ENCODE measurements around the gene CARD11.
A peak's percentile ranks its signal among the peaks of the same experiment; 100 is the strongest.

Gene CARD11

DNA sequence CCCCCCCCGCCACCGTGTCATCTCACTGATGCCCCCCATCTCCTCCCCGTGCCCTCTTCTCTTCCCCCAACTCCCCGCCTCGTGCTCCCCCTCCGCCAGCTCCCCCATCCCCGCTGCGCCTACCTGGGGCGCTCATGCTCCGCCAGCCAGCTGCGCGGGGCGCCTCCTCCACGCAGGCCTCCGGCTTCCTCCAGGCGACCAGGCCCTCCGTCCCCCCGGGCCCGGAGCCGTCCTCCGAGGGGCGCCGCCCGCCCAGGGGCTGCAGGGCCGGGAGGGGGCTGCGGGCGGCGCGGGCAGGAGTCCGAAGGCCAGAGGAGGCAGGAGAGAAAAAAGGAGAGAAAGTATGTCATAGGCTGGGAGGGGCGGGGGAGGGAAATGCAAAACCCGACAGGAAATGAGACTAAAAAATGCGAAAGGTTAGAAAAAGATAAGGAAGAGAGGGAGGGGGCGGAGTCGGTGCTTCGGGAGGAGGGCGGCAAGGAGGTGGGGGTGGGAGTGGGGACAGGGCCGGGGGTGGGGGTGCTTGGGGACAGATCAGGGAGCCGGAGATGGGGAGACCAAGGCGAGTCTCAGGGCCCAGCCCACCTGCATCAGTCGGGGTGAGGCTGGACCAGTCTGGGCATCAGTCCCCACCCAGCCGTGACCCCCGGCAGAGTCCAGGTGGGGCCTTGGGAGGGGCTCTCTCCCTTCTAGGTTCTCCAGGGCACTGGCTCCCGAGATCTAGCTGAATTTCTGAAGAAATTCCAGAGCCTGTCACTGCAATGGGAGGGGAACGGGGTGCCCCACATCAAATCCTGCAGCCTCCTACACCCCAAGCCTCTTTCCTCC is at the start of gene CARD11:
CARD11 (minus strand) TSS at position 324 of the 828 bp plus-strand sequence. CDS start 85,361 bp downstream, outside the sequence.
- DNase-seq = no peak

DNA sequence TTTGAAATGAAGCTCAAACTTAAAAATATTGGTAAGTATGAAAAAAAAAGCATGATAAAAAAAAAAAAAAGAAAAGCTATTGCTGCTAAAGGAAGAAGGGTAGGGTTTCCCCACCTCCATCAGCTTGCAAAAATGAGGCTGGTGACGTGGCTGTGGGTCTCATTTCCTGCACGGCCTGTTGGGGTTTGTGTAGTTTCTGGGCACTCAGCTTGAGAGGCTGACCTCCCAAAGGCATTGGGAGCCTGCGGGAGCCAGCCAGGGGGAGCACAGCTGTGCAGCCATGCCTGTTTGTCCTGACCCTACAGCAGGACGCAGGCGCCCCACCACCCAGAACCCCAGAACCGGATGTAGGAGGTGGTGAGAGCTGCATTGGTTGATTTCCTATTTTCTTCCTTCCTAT is 48.8 kb upstream of the CARD11 start:
- no peak for DNase-seq

DNA sequence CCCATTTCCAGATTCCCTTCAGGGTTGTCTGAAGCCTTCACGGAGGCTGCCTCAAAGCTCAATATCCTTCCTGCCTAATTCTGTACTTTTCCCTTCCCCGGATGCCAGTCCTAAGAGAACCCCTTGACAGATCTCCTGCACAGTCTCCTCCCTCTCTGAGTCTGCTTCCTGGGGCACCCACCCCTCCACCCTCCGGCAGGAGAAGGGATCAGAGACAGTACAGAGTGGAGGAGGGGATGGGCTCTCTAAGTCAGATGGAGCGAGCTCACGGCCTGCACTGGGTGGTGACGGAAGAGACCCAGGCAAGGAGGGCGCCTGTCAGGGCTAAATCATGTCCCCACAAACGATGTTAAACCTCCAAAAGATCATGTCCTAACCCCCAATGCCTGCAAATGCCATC is 48.0 kb upstream of the CARD11 start:
- DNase-seq = no peak

DNA sequence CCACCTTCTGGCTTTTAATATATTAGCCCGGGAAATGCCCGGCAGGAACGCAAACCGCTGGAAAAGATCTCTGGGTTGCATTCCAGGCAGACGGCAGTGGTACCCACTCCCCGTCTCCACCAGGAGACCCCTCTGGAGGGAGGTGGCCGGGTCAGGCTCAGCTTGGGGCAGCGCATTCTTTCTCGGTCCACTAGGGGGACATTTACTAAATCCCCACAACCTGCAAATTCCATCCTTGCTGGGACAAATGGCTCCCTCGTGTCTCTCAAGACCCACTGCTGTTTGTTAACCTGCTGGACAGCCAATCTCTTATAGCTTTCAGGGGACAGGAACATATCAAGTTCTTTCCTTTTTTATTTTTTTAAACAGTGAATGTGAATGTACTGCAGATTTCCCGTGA is 45.8 kb upstream of the CARD11 start:
- peak; percentile 6 for DNase-seq

DNA sequence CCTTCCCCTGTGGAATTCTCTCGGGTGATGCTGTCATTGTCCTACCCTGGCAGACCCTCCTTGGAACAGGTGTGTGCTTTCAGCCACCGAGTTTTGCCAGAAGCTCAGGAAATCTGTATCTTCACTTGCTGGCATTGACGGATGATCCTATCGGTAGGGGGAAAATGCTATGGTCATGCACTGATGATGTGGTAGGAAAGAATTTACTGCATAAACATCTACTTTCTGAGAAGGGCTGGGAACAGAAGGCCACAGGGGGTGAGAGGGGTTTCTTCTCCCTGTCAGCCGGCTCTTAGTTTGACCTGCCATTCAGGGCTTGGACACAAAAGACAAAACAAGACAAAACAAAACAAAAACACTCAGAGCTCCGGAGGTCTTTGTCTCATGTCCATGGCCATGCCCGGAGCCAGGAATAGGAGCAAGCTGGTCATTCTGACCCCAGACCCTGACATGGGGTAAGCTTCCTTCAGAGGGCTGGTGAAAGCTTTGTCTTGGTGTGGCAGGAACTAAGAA is 43.6 kb upstream of the CARD11 start:
- no peak for DNase-seq

DNA sequence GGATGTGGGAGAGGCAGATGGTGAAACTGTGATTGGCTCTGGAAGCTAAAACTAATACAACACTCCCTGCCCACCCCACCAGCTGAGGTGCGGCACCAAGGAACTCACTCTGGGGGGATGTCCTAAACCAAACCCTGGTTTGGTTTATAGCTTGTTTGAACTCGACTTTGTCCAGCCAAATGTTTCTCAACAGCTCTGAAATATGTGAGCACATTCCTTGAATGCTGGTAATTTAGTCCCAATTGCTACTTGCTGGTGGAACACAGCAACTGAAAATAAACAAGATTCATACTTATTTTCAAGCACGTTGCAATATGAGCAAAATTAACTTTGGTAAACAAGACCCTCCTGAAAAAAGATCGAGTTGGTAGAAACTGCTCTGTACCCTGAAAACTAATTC is 39.7 kb upstream of the CARD11 start:
- DNase-seq = no peak

DNA sequence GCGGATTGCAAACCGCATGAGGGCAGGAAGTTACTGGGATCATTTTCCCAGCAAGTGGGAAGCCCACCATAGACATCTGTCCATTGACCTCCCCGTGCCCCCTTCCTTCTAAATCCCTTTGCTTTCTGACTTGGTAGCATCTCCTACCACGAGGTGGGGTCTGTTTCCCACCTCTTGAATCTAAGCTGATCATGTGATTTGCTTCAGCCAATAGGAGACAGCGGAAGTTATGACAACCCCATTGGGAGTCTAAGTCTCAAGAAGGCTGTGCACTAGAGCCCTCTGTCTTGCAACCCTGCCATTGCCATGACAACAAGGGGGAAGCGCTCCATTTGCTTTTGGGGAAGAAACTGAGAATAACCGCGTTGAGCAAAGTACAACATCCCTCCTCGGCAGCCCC is 39.2 kb upstream of the CARD11 start:
- no peak for DNase-seq

DNA sequence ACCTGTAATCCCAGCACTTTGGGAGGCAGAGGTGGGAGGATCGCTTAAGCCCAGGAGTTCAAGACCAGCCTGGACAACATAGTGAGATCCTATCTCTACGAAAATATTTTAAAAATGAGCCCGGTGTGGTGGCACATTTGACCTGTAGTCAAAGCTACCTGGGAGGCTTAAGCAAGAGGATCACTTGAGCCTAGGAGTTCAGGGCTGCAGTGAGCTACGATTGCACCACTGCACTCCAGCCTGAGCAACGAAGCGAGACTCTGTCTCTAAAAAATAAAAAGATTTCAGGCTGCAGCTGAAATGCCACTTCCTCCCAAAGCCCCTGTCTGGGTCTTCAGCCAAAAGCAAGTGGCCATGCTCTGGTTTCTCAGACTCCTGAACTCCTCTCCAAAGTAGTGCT is 38.7 kb upstream of the CARD11 start:
- no peak for DNase-seq

DNA sequence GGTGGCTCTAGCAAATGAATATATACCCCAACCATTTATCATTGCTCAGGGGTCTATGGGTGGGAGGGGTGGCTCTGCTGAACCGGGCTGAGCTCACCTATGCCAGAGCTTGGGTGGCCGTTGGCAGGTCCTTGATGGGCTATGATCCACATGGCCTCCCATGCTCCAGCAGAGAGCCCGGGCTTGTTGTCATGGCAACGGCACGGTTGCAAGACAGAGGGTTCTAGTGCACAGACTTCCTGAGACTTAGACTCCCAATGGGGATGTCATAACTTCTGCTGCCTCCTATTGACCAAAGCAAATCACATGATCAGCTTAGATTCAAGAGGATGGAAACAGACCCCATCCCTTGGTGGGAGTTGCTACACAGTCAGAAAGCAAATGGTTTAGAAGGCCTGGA is 36.4 kb upstream of the CARD11 start:
- no peak for DNase-seq

DNA sequence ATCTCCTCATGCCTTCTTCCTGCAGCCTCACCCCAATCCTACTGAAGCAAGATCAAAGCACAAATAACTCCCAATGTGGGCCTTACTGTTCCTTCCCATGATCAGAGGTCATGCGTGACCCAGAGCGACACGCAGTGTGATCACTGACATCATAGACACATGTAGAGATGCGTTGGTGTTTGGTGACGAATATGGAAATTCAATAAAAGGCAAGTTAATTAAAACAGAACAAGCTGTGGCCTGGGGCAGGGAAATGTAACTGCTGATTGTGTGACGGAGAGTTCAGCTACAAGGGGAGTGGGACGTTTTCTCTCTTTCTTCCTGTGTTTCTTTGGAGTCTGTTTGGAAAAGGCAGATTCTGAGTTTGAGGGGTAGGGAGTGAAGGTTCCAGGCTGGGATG is 34.8 kb upstream of the CARD11 start:
- DNase-seq = no peak

DNA sequence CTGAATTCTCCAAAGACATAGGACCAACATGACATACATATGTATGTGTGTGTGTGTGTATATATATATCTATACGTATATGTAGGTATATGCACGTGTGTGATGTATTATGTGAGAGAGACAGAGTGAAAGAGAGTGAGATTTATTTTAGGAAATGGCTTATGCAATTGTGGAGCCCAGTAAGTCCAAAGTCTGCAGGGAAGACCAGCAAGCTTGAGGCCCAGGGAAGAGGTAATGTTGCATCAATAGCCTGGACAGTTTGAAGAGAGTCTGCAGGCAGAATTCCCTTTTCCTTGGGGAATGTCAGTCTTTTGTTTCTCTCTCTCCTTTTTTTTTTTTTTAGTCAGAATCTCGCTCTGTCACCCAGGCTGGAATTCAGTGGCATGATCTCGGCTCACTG is 33.0 kb upstream of the CARD11 start:
- DNase-seq = no peak

DNA sequence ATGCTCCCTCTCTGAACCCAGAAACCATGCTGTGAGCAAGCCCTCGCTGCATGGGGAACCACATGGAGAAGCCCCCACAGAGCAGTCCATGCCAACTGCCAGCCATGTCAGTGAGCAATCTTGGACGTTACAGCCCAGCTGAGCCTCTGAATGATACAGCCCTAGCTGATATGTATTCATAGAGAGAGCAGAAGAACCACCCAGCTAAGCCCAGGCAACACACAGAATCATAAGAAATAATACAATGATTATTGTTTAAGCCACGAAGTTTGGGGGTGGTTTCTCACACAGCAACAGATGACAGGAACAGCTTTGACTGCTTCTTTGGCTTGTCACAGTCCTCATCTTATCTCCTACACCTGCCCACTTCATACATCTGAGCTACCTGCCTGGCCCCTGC is 32.5 kb upstream of the CARD11 start:
- no peak for DNase-seq

DNA sequence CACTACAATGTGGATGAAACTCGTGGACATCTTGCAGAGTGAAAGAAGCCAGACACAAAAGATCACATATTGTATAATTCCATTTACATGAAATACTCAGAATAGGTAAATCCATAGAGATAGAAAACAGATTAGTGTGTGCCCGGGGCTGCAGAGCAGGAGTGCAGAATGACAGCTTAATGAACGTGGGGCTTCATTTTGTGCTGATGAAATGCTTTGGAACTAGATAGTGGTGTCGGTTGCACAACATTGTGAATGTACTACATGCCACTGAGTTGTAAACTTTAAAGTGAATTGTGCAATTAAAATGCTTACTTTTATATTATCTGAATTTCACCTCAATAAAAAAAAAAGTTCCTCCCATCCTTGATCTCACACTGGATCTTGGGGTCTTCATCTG is 31.8 kb upstream of the CARD11 start:
- no peak for DNase-seq

DNA sequence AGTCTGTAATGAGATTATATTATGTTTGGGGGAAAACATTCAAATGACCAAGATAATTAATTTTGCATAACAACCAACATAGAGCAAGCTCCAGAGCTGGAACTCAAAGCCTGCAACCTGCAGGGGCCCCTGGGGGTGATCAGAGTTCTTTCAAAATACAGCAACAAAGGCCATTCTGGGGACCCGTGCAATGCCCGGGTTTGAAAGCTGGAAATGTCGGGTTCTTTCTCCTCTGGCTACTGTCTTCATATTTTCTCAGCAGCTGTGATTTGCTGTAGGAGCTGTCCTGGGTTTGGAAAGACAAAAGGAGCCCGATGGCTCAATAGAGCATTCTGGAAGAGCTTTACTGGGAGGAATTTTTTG is 30.8 kb upstream of the CARD11 start:
- DNase-seq = no peak

DNA sequence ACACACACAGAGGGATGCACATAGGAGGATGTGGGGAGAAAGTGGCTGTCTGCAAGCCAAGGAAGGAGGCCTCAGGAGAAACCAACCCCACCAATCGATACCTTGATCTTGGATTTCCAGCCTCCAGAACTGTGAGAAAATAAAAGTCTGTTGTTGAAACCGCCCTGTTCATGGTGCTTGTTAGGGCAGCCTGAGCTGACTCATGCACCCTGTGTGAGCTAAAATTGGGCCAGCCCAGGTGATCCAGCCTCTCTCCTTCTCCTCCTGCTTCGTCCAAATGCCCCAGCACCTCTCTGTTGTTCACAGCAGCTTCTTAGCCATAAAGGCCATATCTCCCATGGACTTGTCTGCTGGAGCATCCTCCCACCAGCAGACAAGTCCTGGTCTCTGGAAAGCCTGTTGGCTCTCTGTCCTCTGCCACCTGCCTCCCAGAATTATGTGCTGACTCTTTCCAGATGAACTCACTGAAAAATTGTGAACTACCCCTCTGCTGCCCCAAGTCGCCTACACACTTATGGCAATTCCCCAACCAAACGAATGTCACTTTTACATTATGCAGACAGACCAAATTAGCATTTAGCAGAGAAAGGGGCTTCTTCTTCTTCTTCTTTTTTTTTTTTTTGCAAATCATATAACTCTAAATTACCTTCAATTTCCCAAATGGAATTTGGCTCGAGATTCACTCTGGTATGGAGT is 30.2 kb upstream of the CARD11 start:
- DNase-seq = no peak

DNA sequence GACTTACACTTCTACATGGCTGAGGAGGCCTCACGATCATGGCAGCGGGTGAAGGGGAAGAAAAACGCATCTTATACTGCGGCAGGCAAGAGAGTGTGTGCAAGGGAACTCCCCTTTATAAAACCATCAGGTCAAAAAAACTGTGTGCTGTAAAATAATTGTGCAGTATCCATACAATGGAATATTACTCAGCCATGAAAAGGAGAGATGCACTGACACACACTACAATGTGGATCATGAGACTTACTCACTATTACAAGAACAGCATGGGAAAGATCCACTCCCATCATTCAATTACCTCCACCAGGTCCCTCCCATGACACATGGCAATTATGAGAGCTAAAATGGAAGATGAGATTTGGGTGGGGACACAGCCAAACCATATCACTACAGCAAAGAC is 27.2 kb upstream of the CARD11 start:
- no peak for DNase-seq

DNA sequence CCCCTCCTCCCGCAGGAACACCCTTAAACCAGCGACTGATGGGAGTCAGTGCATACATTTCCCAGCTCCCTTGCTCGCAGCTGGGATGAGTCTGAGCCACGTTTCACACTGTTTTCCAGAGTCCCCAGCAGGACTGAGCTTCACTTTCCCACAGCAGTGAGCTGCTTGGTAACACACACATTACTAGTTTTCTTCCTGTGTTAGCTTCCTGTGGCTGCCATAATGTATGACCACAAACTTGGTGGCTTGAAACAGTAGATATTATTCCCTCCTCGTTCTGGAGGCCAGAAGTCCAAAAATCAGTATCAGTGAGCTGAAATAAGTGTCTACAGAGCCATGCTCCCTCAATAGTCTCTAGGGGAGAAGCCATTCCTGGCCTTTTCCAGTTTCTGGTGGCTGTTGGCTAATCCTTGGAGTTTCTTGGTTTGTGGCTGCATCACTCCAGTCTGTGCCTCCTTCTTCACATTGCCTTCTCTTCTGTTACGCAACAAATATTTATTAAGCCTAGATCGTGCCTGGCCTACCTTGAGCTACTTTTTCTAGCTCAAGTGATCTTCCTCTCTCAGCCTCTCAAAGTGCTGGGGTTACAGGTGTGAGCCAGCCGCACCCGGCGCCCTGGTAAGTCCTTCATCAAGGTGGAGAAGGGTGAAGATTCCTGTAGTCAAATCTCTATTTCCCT is 26.2 kb upstream of the CARD11 start:
- DNase-seq = no peak

DNA sequence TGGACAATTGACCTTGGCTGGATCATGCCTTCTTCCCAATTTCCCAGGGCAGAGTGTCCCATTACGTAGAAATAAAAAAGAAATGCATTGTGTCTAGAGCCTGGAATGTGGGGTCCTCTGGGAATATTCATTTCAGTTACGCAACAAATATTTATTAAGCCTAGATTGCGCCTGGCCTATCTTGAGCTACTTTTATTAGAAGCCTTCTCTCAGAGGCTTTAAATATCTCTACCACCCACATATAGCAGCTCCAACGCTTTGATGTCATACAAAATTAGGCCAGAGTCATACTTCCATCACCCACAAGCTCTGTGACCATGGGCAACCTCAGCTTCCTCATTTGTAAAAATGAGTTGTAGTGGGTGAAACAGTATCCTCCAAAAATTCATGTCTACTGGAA is 24.9 kb upstream of the CARD11 start:
- no peak for DNase-seq

DNA sequence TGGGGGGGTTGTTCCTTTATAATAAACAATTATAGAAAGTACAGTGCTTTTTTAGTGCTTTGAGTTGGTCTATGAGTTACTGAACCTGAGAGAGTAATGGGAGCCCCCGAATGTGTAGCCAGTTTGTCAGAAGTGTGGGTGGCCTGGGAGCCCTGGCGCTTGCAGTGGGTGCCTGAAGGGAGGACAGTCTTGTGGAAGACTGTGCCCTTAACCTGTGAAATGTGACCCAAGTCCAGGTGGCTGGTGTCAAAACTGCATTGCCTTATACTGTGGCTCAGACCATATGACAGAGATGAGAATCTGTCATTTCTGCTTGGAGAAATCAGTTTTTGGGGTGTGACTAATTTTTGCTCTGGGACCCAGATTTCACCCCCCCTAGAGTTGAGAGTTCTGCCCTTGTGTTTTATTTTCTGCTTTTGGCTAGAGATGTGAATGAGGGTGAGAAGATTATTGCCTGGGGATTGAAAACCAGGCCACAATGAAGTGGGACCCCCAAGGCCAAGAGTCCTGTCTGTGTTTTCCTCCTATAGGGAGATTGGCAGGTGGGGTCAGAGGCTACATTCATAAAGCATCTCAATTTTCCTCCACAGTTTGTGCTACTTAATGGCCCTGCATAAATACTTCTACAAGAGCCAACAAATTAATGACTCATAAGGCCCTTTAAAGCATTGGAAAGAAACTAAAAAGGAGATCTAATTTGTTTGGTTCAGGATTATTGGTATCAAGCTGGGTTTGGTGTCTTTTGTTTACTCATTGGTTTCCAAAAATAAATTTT is 24.1 kb upstream of the CARD11 start:
- DNase-seq = no peak

DNA sequence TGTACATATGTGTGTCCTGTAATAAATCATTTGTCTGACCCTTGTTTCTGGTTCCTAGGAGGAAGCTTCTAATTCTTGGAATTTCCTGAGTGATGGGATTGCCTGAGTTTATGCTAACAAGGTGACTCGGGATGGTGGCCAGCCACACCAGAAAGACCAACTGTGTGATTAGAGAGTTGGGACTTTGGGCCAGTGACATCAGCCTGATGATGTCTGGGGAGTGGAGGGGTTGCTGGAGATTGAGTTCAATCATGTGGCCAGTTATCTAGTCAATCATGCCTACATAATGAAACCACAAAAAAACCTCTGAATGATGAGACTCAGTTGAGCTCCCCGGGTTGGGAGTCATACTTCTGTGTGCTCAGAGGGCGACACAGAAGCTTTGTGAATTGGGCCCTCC is 23.5 kb upstream of the CARD11 start:
- DNase-seq = no peak

DNA sequence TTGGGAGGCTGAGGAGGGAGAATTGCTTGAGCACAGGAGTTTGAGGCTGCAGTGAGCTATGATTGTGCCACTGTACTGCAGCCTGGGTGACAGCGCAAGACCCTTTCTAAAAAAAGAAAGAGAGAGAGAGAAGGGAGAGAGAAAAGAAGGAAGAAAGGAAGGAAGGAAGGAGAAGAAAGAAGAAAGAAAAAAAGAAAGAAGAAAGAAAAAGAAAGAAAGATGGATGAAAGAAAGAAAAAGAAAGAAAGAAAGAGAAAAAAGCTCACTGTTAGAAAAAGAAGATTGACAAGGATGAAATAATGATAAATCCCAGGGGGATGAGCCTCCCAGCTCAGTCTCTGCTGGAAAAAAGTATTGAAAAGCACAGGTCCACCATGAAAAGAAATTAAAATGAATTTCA is 22.8 kb upstream of the CARD11 start:
- no peak for DNase-seq

DNA sequence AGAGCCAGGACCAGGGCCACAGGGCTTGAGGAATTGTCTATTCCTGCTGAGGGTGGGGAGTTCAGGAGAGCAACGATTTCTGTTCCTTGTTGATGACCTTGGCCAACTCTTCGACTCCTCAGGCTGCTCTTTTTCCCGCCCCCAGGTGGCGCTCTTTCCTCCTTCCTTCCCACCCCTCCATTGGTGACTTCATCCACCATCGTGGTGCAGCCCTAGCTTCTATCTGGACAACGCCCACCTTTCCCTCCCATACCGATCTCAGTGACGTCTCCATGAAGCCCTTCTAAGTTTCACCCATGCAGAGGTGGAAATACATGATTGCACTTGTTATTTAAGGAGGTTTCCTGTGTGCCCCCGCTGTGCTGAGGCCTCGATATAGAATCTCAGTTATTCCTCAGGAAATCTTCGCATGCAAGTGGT is 22.1 kb upstream of the CARD11 start:
- DNase-seq = peak; percentile 33

DNA sequence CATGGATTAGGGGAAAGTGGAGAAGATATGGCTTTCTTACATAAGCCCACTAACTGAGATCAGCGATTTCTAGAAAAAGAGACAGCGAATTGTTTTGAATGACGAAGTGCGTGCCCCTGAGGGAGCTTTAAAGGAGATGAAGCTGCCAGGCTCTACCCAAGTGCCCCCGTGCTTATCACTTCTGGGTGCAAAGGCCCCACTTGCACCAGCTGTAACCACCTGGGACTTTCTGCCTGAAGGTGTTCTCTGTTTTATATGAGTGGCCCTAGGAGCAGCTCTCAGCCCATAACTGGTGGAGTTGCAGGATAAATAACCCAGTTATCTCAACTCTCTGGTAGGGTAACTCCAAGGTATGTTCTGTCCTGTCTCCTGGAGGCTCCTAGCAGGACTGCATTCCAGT is 20.4 kb upstream of the CARD11 start:
- DNase-seq = no peak
